Activated CD4-positive, CD25-positive, alpha-beta regulatory T cell treated with anti-CD3 and anti-CD28 coated beads, Interleukin-2, amount 50 U/mL, for 16 hours (primary cell): Measurements from ENCODE around the gene SLC6A17.

ENCODE experiments used
- DNase-seq: peaks from one replicate; pipeline ENCODE4 v3.0.0-alpha.2; 2020; ENCODE audit warnings: low read depth, low spot score

SLC6A17 gene

DNA sequence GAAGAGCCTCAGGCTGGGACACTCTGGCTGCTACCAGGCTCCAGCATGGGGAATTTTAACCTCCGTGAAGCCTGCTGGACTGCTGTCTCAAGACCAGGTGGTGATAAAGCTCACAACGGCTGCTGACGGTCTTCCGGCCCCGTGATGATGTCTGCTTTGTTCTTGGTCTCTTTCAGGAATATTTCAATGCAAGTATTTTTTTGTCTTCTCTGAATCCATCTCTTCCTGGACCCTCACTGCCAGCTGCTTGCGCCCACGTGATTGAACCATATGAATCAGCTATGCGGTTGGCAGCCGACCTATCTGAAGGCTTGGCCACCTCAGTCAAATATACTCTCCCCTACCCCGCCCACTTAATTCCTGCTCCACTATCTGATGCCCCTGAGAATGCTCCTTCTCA, 14.6 kb upstream of the SLC6A17 start:
- DNase-seq, result no peak

DNA sequence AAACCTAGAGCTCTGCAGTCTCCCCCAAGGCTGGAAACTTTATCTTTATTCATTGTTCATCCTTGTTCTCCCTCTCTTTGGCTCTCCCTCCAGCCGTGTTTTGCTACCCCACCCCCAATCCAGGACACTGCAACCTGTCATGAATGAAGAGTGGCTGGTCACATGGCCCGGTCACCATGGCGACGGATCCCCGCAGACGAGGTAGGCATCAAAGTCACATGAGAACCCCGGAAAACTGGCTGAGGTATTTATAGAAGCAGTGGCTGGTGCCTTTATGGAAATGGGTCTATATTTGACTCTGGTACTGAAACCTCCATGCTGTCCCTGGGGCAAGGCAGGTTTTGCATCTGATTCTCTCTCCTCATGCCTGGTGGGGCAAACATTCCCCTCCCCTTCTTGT, 13.4 kb upstream of the SLC6A17 start:
- DNase-seq, result no peak

DNA sequence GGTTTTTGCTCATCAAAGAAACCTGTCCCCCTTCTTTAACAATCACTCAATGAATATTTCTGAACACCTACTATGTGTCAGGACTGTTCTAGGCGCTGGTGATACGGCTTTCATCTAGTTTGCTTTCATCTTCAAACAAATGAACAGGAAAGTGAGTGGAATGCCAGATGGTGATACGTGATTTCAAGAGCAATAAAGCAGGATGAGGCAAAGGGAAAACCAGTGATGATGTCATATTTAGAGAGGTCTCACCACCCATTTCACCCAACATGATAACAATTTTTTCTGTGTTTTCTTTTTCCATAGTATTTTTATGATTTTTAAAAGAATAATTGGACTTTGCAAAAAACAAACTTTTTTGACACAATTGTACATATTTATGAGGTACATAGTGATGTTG, 11.3 kb upstream of the SLC6A17 start:
- DNase-seq, result no peak

GRCh38 chr1:110144366-110144765, 5.9 kb upstream of the SLC6A17 start:
- DNase-seq, result no peak

- no peak for DNase-seq
These were observed 1.3 kb upstream of the SLC6A17 start for GRCh38 chr1:110148961-110149360.

DNA sequence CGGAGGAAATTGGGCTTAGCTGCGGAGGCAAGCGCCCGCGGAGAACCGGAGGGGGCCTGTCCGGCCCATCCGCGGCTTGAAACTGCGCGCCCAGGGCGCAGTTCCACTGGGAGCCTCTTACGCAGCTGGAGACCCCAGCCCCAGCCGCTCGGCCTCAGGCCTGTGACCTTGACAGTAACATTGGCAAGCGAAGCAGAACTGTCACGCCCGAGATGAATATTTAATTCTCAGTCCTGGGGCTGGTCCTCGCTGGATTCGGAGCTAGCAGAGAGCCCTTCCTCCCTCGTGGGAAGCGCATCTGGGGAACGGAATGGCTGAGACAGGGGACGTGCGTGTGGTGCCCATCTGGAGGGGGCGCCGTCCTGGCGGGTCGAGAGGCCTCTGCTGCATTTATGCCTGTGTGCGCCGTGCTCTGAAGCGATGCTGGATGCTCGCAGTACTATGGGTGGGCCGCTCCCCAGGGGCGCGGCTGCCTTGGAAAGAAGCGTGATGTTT, 928 bp downstream of the SLC6A17 start:
- DNase-seq, result no peak

GRCh38 chr1:110152133-110152785, 2.0 kb downstream of the SLC6A17 start:
- no peak for DNase-seq

DNA sequence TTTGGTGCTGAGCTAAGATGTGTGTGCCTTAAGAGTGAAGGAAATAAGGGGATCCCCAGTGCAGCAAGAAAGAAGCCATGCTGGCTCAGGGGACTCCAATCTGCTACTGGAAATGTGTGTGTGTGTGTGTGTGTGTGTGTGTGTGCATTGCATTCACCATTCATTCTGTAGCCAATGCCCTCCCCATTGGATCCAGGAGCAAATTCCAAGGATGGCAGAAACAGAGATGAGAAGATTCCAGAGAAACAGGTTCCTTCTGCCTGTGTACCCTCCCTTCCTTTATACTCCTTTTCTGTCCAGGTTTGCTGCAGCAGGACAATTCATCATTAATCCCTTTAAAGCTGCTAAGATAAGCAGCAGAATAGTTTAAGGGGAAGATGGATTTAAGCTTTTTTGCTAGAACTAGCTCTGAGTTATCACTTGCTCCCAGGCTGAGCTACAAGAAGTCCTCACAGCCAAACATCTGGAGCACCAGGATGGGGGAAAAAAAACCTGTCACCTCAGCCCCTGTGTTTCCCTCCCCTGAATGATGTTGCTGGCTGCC, 3.2 kb downstream of the SLC6A17 start:
- no peak for DNase-seq

GRCh38 chr1:110155878-110156522, 5.7 kb downstream of the SLC6A17 start:
- DNase-seq, result no peak

DNA sequence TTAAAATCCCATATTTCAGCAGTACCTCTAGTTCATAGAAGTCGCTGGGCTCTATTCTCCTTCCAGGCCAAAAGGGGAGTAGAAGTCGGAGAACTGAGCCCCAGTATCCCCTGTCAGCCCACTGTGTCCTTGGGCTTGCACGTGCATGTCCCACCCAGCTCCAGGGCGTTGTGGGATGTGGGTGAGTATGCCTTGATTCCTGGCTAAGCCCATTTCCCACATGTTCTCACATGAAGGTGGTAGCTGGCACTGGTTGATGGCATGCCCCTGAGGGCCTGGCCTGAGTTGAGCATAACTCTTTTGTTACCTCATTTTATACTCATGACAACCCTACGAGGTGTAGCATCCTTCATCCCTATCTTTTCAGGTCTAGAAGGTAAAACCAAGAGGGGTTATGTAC, 8.0 kb downstream of the SLC6A17 start:
- no peak for DNase-seq

- no peak for DNase-seq
These were observed 8.9 kb downstream of the SLC6A17 start for GRCh38 chr1:110159168-110159567.

DNA sequence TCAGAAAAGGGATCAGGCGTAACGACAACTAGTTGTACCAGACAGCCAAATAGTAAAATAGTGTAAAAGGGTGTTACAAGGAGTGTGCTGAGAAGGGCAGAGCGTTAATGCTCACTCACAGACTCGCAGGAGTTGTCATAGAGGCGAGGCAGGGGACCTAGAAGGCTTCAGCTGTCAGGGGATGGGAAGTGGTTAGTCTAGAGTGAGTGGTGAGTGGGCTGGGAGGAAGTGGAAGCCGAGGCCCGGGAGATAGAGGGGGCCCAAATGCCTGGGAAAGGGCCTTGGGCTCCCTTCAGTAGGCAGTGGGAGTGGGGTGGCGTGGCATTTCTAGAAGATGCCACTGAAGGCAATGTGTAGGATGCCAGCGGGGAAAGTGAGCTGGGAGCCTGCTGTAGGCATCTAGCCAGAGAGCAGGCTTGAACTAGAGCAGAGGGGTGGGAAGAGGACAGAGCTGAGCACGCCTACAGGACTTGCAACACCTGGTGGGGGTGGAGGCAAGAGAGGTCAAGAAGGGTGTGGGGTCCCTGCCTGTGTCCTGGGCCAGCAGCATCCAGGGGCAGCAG, 10.3 kb downstream of the SLC6A17 start:
- no peak for DNase-seq

GRCh38 chr1:110161165-110161564, 10.9 kb downstream of the SLC6A17 start:
- DNase-seq, result no peak

DNA sequence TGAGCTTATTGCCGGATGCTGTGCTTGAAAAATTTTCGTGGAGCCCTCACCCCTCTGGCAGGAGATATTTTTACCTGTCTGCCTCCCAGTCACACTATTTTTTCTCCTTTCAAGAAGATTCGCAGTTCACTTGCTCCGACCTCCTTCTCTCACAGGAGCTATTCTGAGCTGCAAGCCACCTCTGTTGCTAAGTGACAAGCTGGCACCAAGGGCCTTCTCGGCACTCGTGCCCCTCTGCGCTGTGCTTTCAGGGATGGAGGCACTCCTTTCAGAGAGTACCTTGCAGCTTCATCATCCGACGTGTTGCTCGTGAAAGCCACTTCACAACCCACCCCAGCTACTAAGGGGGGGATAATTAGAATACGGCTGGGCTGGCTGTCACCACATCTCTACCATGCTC, 11.6 kb downstream of the SLC6A17 start:
- DNase-seq, result no peak

- no peak for DNase-seq
These were observed 13.3 kb downstream of the SLC6A17 start for GRCh38 chr1:110163591-110163990.

DNA sequence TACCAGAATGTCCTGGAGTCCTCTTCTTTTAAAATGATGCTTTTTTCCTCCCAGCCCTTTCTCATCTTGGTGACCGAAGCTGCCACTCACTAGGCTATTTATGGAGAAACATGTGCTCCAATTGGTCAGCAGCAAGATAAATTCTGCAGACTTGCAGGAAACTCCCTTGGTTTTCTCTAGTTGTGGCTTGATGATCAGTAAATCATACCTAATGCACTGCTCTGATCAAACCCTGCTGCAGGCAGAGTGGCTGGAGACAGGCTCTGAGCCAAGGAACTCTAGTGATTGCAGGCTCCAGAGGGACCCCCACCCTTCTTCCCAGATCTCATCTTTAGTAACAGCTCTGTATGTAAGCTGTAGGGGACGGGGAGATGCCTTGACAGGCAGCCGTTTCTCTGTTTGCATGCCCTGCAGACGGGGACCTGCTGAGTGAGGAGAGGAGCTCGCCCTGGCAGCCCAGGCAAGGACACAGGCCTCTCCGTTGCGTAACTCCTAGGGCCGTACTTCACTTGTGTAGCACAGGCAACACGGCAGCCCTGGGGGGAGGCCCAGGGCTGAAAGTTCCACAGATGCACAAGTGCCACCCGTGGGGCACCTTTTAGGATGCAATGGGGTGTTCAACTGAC, 14.5 kb downstream of the SLC6A17 start:
- no peak for DNase-seq

DNA sequence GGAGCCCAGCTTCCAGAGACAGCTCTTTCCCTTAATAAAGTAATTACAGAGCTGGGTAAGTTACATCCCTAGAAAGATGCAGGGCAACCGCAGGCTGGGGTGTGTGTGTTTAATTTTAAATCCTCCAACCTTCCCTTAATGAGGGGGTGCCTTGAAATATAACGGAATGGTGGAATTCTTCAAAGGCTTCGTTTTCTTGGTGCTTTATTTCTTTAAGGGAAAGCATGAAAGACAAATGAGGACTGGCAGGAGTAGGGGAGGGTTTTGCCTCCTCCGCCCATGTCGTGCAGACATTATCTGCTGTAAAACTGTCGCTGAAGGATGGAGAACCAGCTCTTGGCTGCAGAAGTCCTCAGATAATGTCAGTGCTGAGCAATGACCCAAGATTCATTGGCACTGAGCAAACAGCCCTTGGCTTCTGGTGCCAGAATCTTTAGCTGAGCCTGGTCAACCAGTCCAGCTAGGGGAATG, 15.5 kb downstream of the SLC6A17 start:
- no peak for DNase-seq

GRCh38 chr1:110166861-110167260, 16.6 kb downstream of the SLC6A17 start:
- no peak for DNase-seq

- DNase-seq, result no peak
These were observed 20.8 kb downstream of the SLC6A17 start for GRCh38 chr1:110170766-110171733.

- DNase-seq, result no peak
These were observed 21.7 kb downstream of the SLC6A17 start for GRCh38 chr1:110172001-110172400.

GRCh38 chr1:110173466-110174105, 23.3 kb downstream of the SLC6A17 start:
- DNase-seq, result no peak
